HL-60 (cell line): ENCODE results near the gene NOTCH4.
"Not testable (repeated sequence)": the region's sequence is repeated elsewhere in the genome, so short reads cannot be mapped to it uniquely, and the experiment has no call there.

Experiments used
- DNase-seq, 2 experiments: peaks; one replicate each; pipeline ENCODE4 v3.0.0-alpha.2; 2010 to 2020; ENCODE audit warnings: low read depth in 1 of 2, low spot score in 1 of 2
- H3K27ac ChIP-seq: fragments of 250-450 bp; sonication (Bioruptor Pico); replicated peaks from 2 replicates; pipeline ENCODE4 v1.5.1; 2020; ENCODE audit warnings: mild to moderate bottlenecking, moderate library complexity
- H3K27me3 ChIP-seq: fragments of 250-450 bp; sonication (Bioruptor Pico); 2 replicates; pipeline ENCODE4 v1.5.1; 2021; ENCODE audit warnings: mild to moderate bottlenecking, moderate library complexity; ENCODE audit not compliant: insufficient read depth, poor library complexity, severe bottlenecking
- H3K4me3 ChIP-seq: replicated peaks from 2 replicates; pipeline ENCODE4 v1.5.1; 2011; ENCODE audit warnings: mild to moderate bottlenecking, control low read depth, low read length; ENCODE audit not compliant: insufficient read depth
- CTCF ChIP-seq: IDR thresholded peaks from one replicate; pipeline ENCODE4 v1.5.1; 2011; ENCODE audit warnings: low read length, control low read depth, inconsistent platforms; ENCODE audit not compliant: insufficient read depth
- GABPA ChIP-seq: IDR thresholded peaks from 2 replicates; pipeline ENCODE4 v1.6.1; 2012; ENCODE audit warnings: low read depth
- POLR2AphosphoS5 ChIP-seq: IDR thresholded peaks from 2 replicates; pipeline ENCODE4 v1.6.1; 2012; ENCODE audit warnings: low read depth
- REST ChIP-seq: IDR thresholded peaks from 2 replicates; pipeline ENCODE4 v1.6.1; 2012; ENCODE audit warnings: low read depth; ENCODE audit not compliant: insufficient replicate concordance
- SPI1 ChIP-seq: IDR thresholded peaks from 2 replicates; pipeline ENCODE4 v1.6.1; 2012; ENCODE audit warnings: low read depth, mild to moderate bottlenecking, borderline replicate concordance

Gene NOTCH4

GRCh38 chr6:32195652-32195901, 28.3 kb downstream of the NOTCH4 start:
- peak; percentile 100 for DNase-seq
- Histone ChIP-seq H3K27ac (peak overlapping the region; percentile 90; the same call in 1 of the 2 replicates), H3K27me3 (no peaks in the 10 kb centered on the region), H3K4me3 (no peak overlapping the region; the same call in 1 of the 2 replicates)
- TF ChIP-seq POLR2AphosphoS5 (no peak), CTCF (no peak), GABPA (no peak), SPI1 (no peak), REST (no peak)

GRCh38 chr6:32194825-32195651, 28.8 kb downstream of the NOTCH4 start:
- Histone ChIP-seq H3K27ac (peak overlapping the region; percentile 68), H3K27me3 (no peaks in the 10 kb centered on the region), H3K4me3 (peak overlapping the region; percentile 35)
- TF ChIP-seq REST, result no peak
- peak; percentile 41 for TF ChIP-seq CTCF
- peak in 1 of 2 experiments; percentile 65 for DNase-seq

- Histone ChIP-seq H3K27ac (peak overlapping the region; percentile 95; the same call in 1 of the 2 replicates), H3K4me3 (no peak overlapping the region)
- TF ChIP-seq CTCF (no peak), POLR2AphosphoS5 (no peak), SPI1 (no peak), GABPA (no peak), REST (no peak)
Measured at GRCh38 chr6:32194388-32194787, 29.5 kb downstream of the NOTCH4 start.

GRCh38 chr6:32193096-32193495, 30.8 kb downstream of the NOTCH4 start:
- H3K4me3 ChIP-seq, result peak overlapping the region; percentile 71
- not testable (repeated sequence) for DNase-seq, H3K27me3 ChIP-seq
- H3K27ac ChIP-seq, result peak overlapping the region; percentile 95

More at GRCh38 chr6:32194388-32194787, 29.5 kb downstream of the NOTCH4 start:
- no peak for DNase-seq
- no peaks in the 10 kb centered on the region for H3K27me3 ChIP-seq
